HG03565 (cell line): Measurements from ENCODE around the gene C14orf180.

Source experiments
- ATAC-seq: cut with Tn5 transposase; IDR thresholded peaks from one replicate; pipeline ENCODE4 v1.9.1; 2021; ENCODE audit warnings: mild to moderate bottlenecking, moderate library complexity; ENCODE audit not compliant: unreplicated experiment

The C14orf180 gene

DNA sequence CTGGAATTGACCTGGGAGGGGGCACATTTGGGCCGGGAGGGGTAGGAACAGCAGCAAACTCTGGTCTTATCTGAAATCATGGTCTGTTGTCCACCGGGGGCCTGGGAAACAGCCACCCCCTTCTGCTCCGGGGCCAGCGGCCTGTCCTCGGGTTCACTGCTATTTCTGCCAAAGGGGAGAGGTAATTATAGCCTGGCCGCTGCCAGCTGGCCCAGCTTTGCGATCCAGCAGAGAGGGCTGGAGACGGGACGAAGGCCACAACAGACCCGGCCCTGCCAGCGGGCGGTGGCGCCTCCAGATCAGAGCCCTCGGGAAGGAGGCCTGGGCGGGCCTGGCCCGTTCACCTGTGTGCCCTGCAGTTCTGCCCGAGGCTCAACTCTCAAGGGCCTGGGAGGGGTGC is at the start of gene C14orf180:
C14orf180 (plus strand) TSS at position 258 of the 400 bp plus-strand sequence. CDS start 6,667 bp downstream, outside the sequence.
- no peak for ATAC-seq

DNA sequence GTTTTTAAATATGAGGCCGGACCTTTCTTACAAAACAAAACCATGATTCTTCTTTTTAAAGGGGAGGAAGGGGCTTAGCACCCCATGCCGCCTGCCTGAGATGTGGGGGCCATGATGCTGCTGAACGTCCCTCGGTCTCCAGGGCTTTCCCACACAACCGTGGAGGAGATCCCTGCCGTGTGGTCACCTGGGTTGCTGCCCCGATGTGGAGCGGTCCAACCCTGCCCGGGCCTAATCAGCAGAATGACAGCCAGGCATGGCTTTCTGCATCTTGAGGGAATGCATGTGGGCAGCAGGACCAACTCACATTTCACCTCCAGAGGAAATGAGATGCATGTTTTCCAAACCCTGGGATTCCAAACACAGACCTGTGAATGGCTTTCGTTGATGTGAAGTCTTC is 48.9 kb upstream of the C14orf180 start:
- ATAC-seq, result no peak

DNA sequence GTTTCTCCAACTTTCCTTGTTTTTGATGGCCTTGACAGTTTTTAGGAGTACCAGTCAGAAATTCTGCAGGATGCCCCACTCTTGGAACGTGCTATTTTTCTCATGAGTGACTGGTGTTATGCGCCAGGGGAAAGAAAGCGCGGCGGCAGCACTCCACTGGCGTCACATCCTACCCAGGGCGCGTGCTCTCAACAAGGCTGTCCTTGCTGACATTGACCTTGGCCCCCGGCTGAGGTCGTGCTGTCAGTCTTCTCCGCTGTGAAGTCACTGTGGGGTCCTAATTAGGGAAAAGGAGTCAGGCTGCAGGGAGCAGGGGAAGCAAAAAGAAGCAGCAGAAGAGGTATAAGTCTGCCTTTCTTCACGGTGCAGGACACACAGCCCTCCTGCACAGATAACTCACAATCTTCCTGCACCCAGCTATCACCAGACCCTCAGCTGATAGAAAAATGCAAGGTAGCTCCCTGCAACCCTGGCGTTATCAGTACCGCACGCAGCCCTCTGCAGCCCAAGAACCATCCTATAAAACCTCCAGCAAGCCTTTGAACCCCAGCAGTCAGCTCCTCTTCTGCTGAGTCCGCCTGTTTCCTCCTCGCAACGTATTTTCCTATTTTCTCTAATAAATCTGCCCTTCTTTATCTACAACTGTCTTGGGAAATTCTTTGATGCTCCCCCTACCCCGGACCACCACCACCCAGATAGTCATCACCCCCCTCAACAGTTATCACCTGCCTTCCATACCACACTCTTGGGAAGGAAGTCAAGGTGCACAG is 48.0 kb upstream of the C14orf180 start:
- ATAC-seq, result no peak

DNA sequence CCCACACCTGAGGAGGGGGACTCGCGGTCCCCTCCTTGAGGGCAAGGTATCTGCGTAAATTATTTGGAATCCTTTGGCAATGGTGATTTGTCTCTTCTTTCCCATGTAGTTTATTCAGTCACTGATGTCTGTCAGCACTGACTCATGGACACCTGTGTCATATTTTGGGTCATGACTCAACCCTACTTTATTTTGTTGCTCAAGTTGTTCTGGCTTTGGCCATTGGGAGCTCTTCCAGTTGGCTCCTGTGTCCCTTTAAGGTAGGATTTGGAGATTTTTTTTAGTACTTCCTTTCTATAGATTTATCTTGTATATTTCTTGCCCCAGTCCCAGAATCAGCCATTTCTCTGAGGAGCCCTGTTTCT is 47.4 kb upstream of the C14orf180 start:
- ATAC-seq, result no peak

DNA sequence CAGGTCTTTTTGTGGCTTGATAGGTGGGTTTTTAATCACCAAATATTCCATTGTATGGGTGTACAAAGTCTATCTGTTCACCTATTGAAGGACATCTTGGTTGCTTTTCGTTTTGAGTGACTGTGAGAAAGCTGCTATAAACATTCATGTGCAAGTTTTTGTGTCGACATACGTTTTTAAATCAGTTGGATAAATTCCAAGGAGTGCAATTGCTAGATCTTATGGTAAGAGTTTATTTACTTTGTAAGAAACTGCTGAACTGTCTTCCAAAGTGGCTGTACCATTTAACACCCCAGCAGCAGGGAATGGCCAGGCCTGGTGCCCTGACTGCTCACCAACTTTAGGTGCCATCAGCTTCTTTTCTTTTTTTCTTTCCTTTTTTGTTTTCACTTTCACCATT is 45.5 kb upstream of the C14orf180 start:
- no peak for ATAC-seq

- ATAC-seq, result no peak
Measured at GRCh38 chr14:104536942-104537612, 42.5 kb upstream of the C14orf180 start.

DNA sequence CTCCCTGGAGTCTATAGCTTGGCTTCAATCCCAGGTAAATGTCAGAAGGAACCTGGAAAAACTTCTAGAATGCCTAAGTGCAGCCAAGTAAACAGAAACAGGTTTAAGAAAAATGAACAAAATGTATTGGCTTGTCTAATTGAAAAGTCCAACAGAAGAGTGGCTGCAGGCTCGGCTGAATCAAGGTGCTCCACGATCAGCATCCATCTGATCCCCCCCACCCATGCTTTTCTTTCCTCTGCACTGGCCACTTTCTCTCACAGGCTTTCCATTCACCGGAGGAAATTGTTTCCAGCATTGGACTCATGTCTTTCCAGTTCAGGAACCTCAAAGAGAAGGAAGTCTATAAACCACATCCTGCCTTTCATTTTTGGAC is 42.0 kb upstream of the C14orf180 start:
- ATAC-seq, result no peak

DNA sequence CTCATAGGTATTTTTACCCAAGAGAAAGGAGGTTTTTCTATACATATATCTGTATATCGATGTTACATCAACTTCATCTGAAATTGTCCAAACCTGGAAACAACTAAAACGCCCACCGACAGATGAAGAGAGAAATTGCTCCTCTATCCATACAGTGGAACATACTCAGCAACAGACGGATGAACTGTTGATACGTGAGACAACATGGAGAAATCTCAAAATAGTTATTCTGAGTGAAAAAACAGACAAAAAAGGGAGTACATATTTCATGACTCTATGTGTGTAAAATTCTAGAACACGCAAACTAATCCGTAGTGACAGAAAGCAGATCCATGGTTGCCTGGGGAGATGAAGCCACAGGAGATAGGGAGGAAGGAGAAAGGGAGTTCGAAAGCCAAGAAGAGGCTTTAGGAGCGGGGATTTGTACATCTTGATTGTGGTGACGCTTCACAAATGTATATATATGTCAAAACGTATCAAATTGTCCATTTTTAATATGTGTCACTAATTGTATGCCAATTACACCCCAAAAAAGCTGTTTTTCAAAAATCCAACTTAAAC is 37.6 kb upstream of the C14orf180 start:
- no peak for ATAC-seq

- no peak for ATAC-seq
Measured at GRCh38 chr14:104542871-104543830, 36.4 kb upstream of the C14orf180 start.

- ATAC-seq, result no peak
Measured at GRCh38 chr14:104544362-104544961, 35.1 kb upstream of the C14orf180 start.

DNA sequence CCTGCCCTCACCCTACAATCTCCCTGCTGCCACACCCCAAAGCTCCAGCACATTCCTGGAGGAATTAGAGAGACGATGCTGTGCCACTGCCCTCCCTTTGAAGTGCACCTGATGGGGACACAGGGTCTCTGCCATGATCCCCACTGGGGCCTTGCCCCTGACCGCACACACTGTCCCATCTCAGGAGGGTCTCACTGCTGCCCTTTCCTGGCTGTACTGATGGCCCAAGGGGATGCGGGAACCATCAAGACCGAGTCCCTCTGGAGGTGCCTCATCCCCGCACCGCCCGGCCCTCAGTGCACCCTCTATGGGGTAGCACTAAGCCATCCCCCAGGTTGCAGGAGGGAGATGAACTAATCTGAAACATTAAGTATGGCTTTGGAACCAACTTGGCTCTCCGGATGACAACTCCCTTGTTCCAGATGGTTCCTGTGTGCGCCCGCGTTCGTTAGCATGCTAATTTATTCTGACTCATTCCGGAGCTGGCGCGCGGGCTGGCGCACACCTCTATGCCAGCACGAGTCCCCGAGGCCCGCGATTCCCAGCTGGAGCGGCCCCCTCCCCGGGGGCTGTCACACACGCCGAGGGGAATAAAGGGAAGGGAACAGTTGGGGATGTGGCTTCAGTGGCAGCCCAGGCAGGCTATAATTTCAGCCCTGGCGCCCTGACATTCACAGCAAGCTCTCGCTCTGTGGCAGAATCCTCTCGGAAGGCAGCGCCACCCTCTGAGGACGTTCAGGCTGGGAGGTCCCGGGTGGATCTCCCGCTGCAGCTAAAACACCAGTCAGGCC is 34.2 kb upstream of the C14orf180 start:
- ATAC-seq, result no peak

- ATAC-seq, result no peak
Measured at GRCh38 chr14:104545942-104546501, 33.5 kb upstream of the C14orf180 start.

DNA sequence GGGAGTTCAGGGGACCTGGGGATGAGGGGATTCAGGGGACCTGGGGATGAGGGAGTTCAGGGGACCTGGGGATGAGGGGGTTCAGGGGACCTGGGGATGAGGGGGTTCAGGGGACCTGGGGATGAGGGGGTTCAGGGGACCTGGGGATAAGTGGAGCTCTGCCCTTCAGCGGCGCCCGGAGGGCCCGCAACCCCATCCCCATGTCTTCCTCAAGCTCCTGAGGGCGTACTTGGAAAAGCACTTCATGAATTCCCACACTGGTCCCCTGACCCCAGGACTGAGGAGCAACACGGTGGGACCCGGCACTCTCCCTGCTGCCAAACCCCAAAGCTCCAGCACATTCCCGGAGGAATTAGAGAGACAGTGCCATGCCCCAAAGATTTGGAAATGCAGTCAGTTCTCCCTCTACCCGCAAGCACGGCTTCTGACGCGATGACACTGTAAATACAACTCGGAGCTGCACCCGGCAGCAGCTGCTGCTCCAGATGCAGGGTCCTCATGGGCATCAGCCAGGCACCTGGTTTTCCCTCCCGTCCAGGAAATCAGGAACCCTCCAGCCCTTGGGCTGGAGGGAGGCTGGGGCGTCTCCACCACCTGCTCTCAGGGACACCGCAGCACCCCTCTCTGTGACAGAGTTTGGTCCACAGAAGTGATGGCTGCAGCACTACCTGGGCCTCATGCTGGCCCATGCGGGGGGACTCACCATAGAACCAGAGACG is 32.8 kb upstream of the C14orf180 start:
- no peak for ATAC-seq

DNA sequence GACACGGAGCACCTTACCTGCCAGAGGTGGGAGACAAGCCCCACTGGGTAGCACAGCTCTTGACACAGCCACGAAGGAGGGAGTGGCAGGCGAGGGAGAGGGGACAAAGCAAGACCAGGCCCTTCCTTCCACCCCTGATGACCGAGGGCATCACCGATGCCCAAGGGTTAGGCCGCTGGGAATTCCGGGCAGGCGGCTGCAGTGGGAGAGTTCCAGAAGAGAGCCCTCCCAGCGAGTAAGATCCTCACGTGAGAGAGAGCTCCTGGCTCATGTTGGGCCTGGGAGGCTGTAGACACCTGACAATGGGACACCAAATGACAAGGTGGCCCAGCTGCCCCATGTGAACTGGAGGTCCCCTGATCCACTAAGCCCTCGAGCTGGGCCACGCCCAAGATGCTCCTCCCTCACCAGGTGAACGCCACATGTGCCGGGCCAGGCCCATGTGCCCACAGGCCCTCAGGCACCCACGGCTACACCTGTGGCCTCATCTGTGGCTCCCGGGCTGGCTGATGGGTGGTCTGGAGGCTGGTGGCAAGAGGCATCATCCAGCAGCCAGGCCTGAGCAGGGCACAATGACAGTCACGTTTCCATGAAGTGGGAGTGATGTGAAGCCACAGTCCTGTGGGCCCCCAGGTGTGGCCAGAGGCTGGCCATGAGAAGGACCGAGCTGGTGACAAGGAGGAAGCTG is 32.1 kb upstream of the C14orf180 start:
- ATAC-seq, result no peak

- ATAC-seq, result no peak
Measured at GRCh38 chr14:104547998-104548700, 31.4 kb upstream of the C14orf180 start.

- ATAC-seq, result no peak
Measured at GRCh38 chr14:104548802-104549535, 30.6 kb upstream of the C14orf180 start.
